GM23248 (cell line): Measurements from ENCODE around the gene CLEC3A. TPM values are rescaled to one million over a fixed set of nuclear protein-coding genes. Genes with fewer than 3 reads are reported as not detected.

Experiments
- DNase-seq: peaks from one replicate; pipeline ENCODE4 v3.0.0-alpha.2; 2015
- H2AFZ ChIP-seq: fragments of 200-600 bp; sonication (generic); 2 replicates; pipeline ENCODE4 v1.6.1; 2016; ENCODE audit warnings: antibody characterized with exemption
- H3F3A ChIP-seq: fragments of 200-600 bp; sonication (generic); 2 replicates; pipeline ENCODE4 v1.6.1; 2016; ENCODE audit warnings: mild to moderate bottlenecking, antibody characterized with exemption, mixed run types; ENCODE audit not compliant: insufficient read depth
- H3K27ac ChIP-seq: fragments of 200-600 bp; sonication (generic); 2 replicates; pipeline ENCODE4 v1.5.1; 2016; ENCODE audit warnings: mild to moderate bottlenecking
- H3K27me3 ChIP-seq: fragments of 200-600 bp; sonication (generic); replicated peaks from 2 replicates; pipeline ENCODE4 v1.6.1; 2016; ENCODE audit warnings: mild to moderate bottlenecking; ENCODE audit not compliant: insufficient read depth
- H3K36me3 ChIP-seq: fragments of 200-600 bp; sonication (generic); 2 replicates; pipeline ENCODE4 v1.6.1; 2016; ENCODE audit warnings: low read depth, mild to moderate bottlenecking
- H3K4me1 ChIP-seq: fragments of 200-600 bp; sonication (generic); 2 replicates; pipeline ENCODE4 v1.6.1; 2016; ENCODE audit warnings: mild to moderate bottlenecking; ENCODE audit not compliant: insufficient read depth
- H3K4me2 ChIP-seq: fragments of 200-600 bp; sonication (generic); one replicate; pipeline ENCODE4 v1.6.1; 2016; ENCODE audit warnings: mild to moderate bottlenecking; ENCODE audit not compliant: unreplicated experiment
- H3K4me3 ChIP-seq: fragments of 200-600 bp; sonication (generic); 2 replicates; pipeline ENCODE4 v1.5.1; 2016; ENCODE audit warnings: mild to moderate bottlenecking
- H3K79me2 ChIP-seq: fragments of 200-600 bp; sonication (generic); 2 replicates; pipeline ENCODE4 v1.6.1; 2016; ENCODE audit warnings: mild to moderate bottlenecking; ENCODE audit not compliant: insufficient read depth
- H3K9ac ChIP-seq: fragments of 200-600 bp; sonication (generic); 2 replicates; pipeline ENCODE4 v1.6.1; 2016; ENCODE audit warnings: mild to moderate bottlenecking
- H3K9me2 ChIP-seq: fragments of 200-600 bp; sonication (generic); 2 replicates; pipeline ENCODE4 v1.6.1; 2016; ENCODE audit warnings: mixed run types, mild to moderate bottlenecking, moderate library complexity; ENCODE audit not compliant: insufficient read depth
- H3K9me3 ChIP-seq: fragments of 200-600 bp; sonication (generic); one replicate; pipeline ENCODE4 v1.6.1; 2017; ENCODE audit warnings: low read depth
- H4K20me1 ChIP-seq: fragments of 200-600 bp; sonication (generic); 2 replicates; pipeline ENCODE4 v1.6.0; 2016; ENCODE audit not compliant: insufficient read depth
- EZH2 ChIP-seq: fragments of 200-600 bp; sonication (generic); IDR thresholded peaks from 2 replicates; pipeline ENCODE4 v1.6.1; 2018; ENCODE audit warnings: antibody characterized with exemption, mild to moderate bottlenecking; ENCODE audit not compliant: insufficient read depth, poor library complexity, severe bottlenecking
- EZH2phosphoT487 ChIP-seq: fragments of 200-600 bp; sonication (generic); IDR thresholded peaks from 2 replicates; pipeline ENCODE4 v1.6.1; 2018; ENCODE audit warnings: antibody characterized with exemption, moderate library complexity, mild to moderate bottlenecking, low read depth; ENCODE audit not compliant: insufficient read depth
- WGBS, 2 experiments: methylation state at CpG; one replicate each; pipeline ENCODE4 v1.1.6; 2015 to 2017; ENCODE audit warnings: low lambda C conversion rate in 2 of 2, low coverage in 1 of 2; ENCODE audit errors: missing lambda C conversion rate in 2 of 2; 5-methylcytosine and 5-hydroxymethylcytosine counted together
- in situ Hi-C: fragments of 300-500 bp; cut with MboI; formaldehyde crosslinking; loops from 2 replicates; pipeline ENCODE4 v1.15.0; 2020
- polyA plus RNA-seq: library from polyadenylated mRNA; unstranded; fragments of >200 nt; fragmentation: Nextera tagmentation; extraction: Ambion mirVana; gene quantifications from 2 replicates; pipeline ENCODE4 v1.2.1, GENCODE V29; 2016
- total RNA-seq: library from RNA; depleted of rRNA; stranded (reverse); fragments of >200 nt; shearing (Covaris generic); gene quantifications from 2 replicates; pipeline ENCODE4 v1.2.3, GENCODE V29; 2014

CLEC3A gene
- total and polyA plus RNA-seq, 2 experiments from 2014 or later = not detected

GRCh38 chr16:77985111-77985510, 37.2 kb upstream of the CLEC3A start:
- H3K9me3 ChIP-seq = no peaks in the 10 kb centered on the region
- H3K4me2 ChIP-seq = no peak overlapping the region
- no peaks in the 10 kb centered on the region for H3K9me2 ChIP-seq
- no peaks in the 10 kb centered on the region for H4K20me1 ChIP-seq
- in situ Hi-C loops = loop anchor here (25.0 kb wide), 1 partner anchor 748 kb away; no protein-coding TSS in a partner anchor
- H3F3A ChIP-seq = no peaks in the 10 kb centered on the region
- H3K4me1 ChIP-seq = no peaks in the 10 kb centered on the region
- no peak overlapping the region for H3K27ac ChIP-seq
- H2AFZ ChIP-seq = no peak overlapping the region
- no peak overlapping the region for H3K9ac ChIP-seq
- no peak for DNase-seq
- no peaks in the 10 kb centered on the region for H3K27me3 ChIP-seq
- TF ChIP-seq EZH2 = no peak
- TF ChIP-seq EZH2phosphoT487 = no peak
- H3K4me3 ChIP-seq = no peak overlapping the region
- no peaks in the 10 kb centered on the region for H3K79me2 ChIP-seq
- WGBS, 2 experiments = 59 to 69% methylated on average over 3 of the region's 3 CpGs
- H3K36me3 ChIP-seq = no peaks in the 10 kb centered on the region

GRCh38 chr16:77986011-77986740, 36.2 kb upstream of the CLEC3A start:
- TF ChIP-seq EZH2 = no peak
- TF ChIP-seq EZH2phosphoT487 = no peak
- Histone ChIP-seq H3K36me3 (no peaks in the 10 kb centered on the region), H2AFZ (no peak overlapping the region), H3K27ac (no peak overlapping the region), H3K4me1 (no peaks in the 10 kb centered on the region), H3K4me2 (no peak overlapping the region), H3K9ac (no peak overlapping the region), H3K9me2 (no peaks in the 10 kb centered on the region), H3K79me2 (no peaks in the 10 kb centered on the region), H4K20me1 (no peaks in the 10 kb centered on the region), H3K27me3 (no peaks in the 10 kb centered on the region), H3F3A (no peaks in the 10 kb centered on the region), H3K9me3 (no peaks in the 10 kb centered on the region), H3K4me3 (no peak overlapping the region)
- 67 to 73% methylated on average over 7 of the region's 7 CpGs for WGBS, 2 experiments
- no peak for DNase-seq
- in situ Hi-C loops = loop anchor here (25.0 kb wide), 1 partner anchor 749 kb away; no protein-coding TSS in a partner anchor

GRCh38 chr16:77987810-77988209, 34.5 kb upstream of the CLEC3A start:
- Histone ChIP-seq H3K27me3 (no peaks in the 10 kb centered on the region), H3K9me2 (no peaks in the 10 kb centered on the region), H3F3A (0 out of 2 replicates have a peak, but pooled peaks cover 4% of the 10 kb centered on the region), H3K4me3 (no peak overlapping the region), H3K4me1 (peaks cover 5% of the 10 kb centered on the region; the same call in 1 of the 2 replicates), H3K79me2 (no peaks in the 10 kb centered on the region), H3K9me3 (no peaks in the 10 kb centered on the region), H4K20me1 (no peaks in the 10 kb centered on the region), H3K9ac (no peak overlapping the region), H3K27ac (no peak overlapping the region), H3K4me2 (no peak overlapping the region), H3K36me3 (no peaks in the 10 kb centered on the region), H2AFZ (no peak overlapping the region)
- in situ Hi-C loops = loop anchor here (25.0 kb wide), 1 partner anchor 751 kb away; no protein-coding TSS in a partner anchor
- no peak for TF ChIP-seq EZH2phosphoT487
- no peak for TF ChIP-seq EZH2
- no peak for DNase-seq
- WGBS, 2 experiments = 3 to 9% methylated on average over 2 of the region's 2 CpGs

- H3K27ac ChIP-seq = no peak overlapping the region
- 67 to 70% methylated on average over 4 of the region's 4 CpGs for WGBS, 2 experiments
- H3K4me3 ChIP-seq = no peak overlapping the region
- H2AFZ ChIP-seq = no peak overlapping the region
- H3K9me3 ChIP-seq = no peaks in the 10 kb centered on the region
- H3K36me3 ChIP-seq = no peaks in the 10 kb centered on the region
- TF ChIP-seq EZH2phosphoT487 (no peak), EZH2 (no peak)
- H3K4me1 ChIP-seq = peaks cover 13% of the 10 kb centered on the region; the same call in 1 of the 2 replicates
- H3K9ac ChIP-seq = no peak overlapping the region
- H3K79me2 ChIP-seq = no peaks in the 10 kb centered on the region
- no peaks in the 10 kb centered on the region for H3K27me3 ChIP-seq
- in situ Hi-C loops = loop anchor here (25.0 kb wide), 1 partner anchor 753 kb away; no protein-coding TSS in a partner anchor
- no peak overlapping the region for H3K4me2 ChIP-seq
- 0 out of 2 replicates have a peak, but pooled peaks cover 7% of the 10 kb centered on the region for H3F3A ChIP-seq
- H4K20me1 ChIP-seq = no peaks in the 10 kb centered on the region
- no peak for DNase-seq
- H3K9me2 ChIP-seq = no peaks in the 10 kb centered on the region
Observed at GRCh38 chr16:77989846-77990245, 32.5 kb upstream of the CLEC3A start.
